Osteocyte (in vitro differentiated cells): Measurements from ENCODE around the gene LYPD8. TPM values are rescaled to one million over a fixed set of nuclear protein-coding genes. Genes with fewer than 3 reads are reported as not detected.

ENCODE experiments used
- DNase-seq: peaks from one replicate; pipeline ENCODE4 v3.0.0; 2021; ENCODE audit warnings: mixed read lengths; ENCODE audit not compliant: unreplicated experiment; ENCODE audit errors: extremely low spot score
- H3K27ac Mint-ChIP-seq: one replicate; pipeline ENCODE4 v1.8.0; 2021; ENCODE audit warnings: mild to moderate bottlenecking, mixed read lengths; ENCODE audit not compliant: unreplicated experiment
- H3K27me3 Mint-ChIP-seq: one replicate; pipeline ENCODE4 v1.8.0; 2021; ENCODE audit warnings: mixed read lengths; ENCODE audit not compliant: unreplicated experiment
- H3K36me3 Mint-ChIP-seq: one replicate; pipeline ENCODE4 v1.8.0; 2021; ENCODE audit warnings: mixed read lengths; ENCODE audit not compliant: unreplicated experiment
- H3K4me1 Mint-ChIP-seq: one replicate; pipeline ENCODE4 v1.8.0; 2021; ENCODE audit warnings: mixed read lengths; ENCODE audit not compliant: unreplicated experiment
- H3K4me3 Mint-ChIP-seq: one replicate; pipeline ENCODE4 v1.8.0; 2021; ENCODE audit warnings: mild to moderate bottlenecking, moderate library complexity, mixed read lengths; ENCODE audit not compliant: unreplicated experiment
- H3K9me3 Mint-ChIP-seq: one replicate; pipeline ENCODE4 v1.8.0; 2021; ENCODE audit warnings: mixed read lengths; ENCODE audit not compliant: unreplicated experiment
- CTCF ChIP-seq: fragments of 200-600 bp; sonication (generic); IDR thresholded peaks from 2 replicates; pipeline ENCODE4 v1.5.0; 2021; ENCODE audit warnings: antibody characterized with exemption, mild to moderate bottlenecking, moderate library complexity
- total RNA-seq: library from RNA; stranded (reverse); gene quantifications from 2 replicates; pipeline ENCODE4 v1.2.1, GENCODE V29; 2021

Gene LYPD8
- total RNA-seq, 1 donor from 2014 or later: not detected

DNA sequence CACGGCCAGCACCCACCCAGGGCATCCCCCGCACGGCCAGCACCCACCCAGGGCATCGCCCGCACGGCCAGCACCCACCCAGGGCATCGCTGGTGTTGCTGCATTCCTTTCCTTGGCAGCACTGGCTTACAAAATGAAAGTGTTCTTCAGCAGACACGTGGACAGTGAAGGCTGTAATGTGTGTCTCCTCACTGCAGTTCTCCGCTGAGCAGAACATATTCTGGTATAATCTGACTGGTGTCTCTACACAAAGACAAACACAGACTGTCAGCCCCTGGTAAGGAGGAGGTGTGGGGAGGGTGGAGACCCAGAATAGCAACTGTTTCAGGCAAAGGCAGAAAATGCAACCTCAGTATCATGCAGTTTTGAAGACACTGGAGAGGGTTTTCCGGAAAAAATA lies 7.3 kb downstream of the LYPD8 start:
- Mint-ChIP-seq H3K27ac (no peak overlapping the region), H3K27me3 (no peaks in the 10 kb centered on the region), H3K36me3 (peaks cover 2% of the 10 kb centered on the region), H3K4me1 (no peaks in the 10 kb centered on the region), H3K9me3 (peaks cover 5% of the 10 kb centered on the region), H3K4me3 (no peak overlapping the region)
- TF ChIP-seq CTCF: no peak
- DNase-seq: no peak

DNA sequence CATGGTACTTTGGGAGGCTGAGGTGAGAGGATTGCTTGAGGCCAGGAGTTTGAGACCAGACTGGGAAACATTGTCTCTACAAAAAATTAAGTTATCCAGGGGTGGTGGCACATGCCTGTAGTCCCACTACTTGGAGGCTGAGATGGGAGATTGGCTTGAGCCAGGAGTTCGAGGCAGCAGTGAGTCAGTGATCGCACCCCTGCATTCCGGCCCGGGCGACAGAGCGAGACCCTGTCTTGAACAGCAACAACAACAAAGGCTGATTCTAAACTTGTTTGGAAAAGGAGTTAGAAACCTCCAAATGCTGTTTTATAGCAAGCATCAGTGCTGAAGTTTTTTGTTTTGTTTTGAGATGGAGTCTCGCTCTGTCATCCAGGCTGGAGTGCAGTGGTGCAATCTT lies 14.7 kb downstream of the LYPD8 start:
- no peak for DNase-seq
- no peaks in the 10 kb centered on the region for H3K36me3 Mint-ChIP-seq
- no peak for TF ChIP-seq CTCF
- no peak overlapping the region for H3K4me3 Mint-ChIP-seq
- peaks cover 28% of the 10 kb centered on the region for H3K9me3 Mint-ChIP-seq
- no peaks in the 10 kb centered on the region for H3K27me3 Mint-ChIP-seq
- H3K27ac Mint-ChIP-seq: no peak overlapping the region
- no peaks in the 10 kb centered on the region for H3K4me1 Mint-ChIP-seq

GRCh38 chr1:248739572-248740205 lies 15.9 kb downstream of the LYPD8 start:
- H3K36me3 Mint-ChIP-seq: no peaks in the 10 kb centered on the region
- H3K27ac Mint-ChIP-seq: no peak overlapping the region
- peaks cover 32% of the 10 kb centered on the region for H3K9me3 Mint-ChIP-seq
- H3K4me1 Mint-ChIP-seq: no peaks in the 10 kb centered on the region
- no peak overlapping the region for H3K4me3 Mint-ChIP-seq
- no peaks in the 10 kb centered on the region for H3K27me3 Mint-ChIP-seq
- no peak for TF ChIP-seq CTCF
- DNase-seq: no peak

DNA sequence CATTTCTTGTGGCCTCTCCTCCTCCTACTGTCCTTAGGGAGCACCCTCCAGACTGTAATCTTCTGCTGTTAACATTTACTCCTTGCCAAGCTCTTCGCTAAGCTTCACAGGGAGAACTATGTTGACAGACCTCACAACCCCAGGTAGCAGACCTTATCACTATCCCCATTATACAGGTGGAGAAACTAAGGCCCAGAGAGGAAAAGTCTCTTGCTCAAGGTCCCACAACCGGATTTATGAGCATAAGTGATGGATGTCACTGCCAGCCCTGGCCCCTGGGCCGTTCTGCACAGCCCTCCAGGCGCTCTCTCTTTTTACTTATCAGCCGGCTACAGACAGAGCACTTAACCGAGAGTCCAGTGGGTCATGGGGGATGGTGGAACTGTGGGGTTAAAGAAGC lies 18.1 kb downstream of the LYPD8 start:
- no peaks in the 10 kb centered on the region for H3K4me1 Mint-ChIP-seq
- H3K9me3 Mint-ChIP-seq: peaks cover 44% of the 10 kb centered on the region
- DNase-seq: no peak
- no peak overlapping the region for H3K4me3 Mint-ChIP-seq
- no peak for TF ChIP-seq CTCF
- H3K27me3 Mint-ChIP-seq: no peaks in the 10 kb centered on the region
- no peaks in the 10 kb centered on the region for H3K36me3 Mint-ChIP-seq
- H3K27ac Mint-ChIP-seq: no peak overlapping the region

DNA sequence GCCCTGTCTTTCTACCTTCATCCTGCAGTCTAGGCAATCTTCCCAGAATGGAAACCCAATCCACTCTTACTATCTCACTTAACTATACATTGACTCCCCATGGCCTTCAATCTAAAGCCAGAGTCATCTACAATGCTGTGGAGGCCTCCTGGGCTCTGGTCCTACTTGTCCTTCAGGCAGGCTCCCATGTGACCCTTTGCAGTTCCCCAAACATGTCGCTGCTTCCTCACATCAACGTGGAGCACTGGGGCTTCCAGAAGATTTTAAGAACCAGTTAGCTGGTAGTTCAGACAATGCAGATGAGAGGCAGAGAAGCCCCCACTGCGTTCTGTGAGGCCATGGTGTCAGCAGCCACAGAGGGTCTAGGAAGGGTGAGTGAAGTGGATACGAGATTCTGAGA lies 18.6 kb downstream of the LYPD8 start:
- Mint-ChIP-seq H3K36me3 (no peaks in the 10 kb centered on the region), H3K4me3 (no peak overlapping the region), H3K27me3 (no peaks in the 10 kb centered on the region), H3K9me3 (peaks cover 44% of the 10 kb centered on the region), H3K4me1 (no peaks in the 10 kb centered on the region), H3K27ac (no peak overlapping the region)
- no peak for DNase-seq
- no peak for TF ChIP-seq CTCF
